Measurements from ENCODE around the gene TIAM1. TPM values are rescaled to one million over a fixed set of nuclear protein-coding genes. Genes with fewer than 3 reads are reported as not detected.

TIAM1 gene
- total RNA-seq, 4 donors from 2014 or later = 0.66 to 3.5 (median 1.0) TPM

DNA sequence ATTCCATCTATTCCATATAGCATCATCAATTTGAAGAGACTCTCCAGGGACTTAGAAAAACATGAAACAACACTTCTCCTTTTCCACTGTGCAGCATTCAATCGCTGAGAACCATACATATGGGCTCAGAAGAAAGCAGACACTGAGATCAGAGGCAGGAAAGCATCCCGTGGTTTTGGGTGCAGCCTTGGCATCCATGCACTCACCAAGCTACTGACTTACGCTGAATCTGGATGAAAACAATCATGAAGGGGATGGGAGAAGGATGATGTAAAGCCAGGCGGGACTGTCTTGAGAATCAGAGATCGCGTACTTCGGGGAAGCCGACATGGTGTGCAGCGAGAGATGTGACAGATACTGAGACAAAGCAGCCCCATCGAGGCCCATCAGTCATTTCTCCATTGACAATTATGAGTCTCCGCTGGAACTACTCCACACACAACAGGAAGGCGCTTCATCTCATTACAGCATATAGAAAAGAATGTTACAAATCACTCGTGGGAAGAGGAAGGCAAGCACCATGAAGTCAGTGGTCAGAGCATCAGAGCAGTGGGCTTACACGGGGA is 2.3 kb upstream of the TIAM1 start:
- no peak overlapping the region for H3K27ac ChIP-seq
- H3K4me3 ChIP-seq = no peak overlapping the region
- ATAC-seq (no peak), DNase-seq (no peak)
- no peak for TF ChIP-seq POLR2A (IDR thresholded peaks at IDR 0.05)
- TF ChIP-seq, protein P1, sequence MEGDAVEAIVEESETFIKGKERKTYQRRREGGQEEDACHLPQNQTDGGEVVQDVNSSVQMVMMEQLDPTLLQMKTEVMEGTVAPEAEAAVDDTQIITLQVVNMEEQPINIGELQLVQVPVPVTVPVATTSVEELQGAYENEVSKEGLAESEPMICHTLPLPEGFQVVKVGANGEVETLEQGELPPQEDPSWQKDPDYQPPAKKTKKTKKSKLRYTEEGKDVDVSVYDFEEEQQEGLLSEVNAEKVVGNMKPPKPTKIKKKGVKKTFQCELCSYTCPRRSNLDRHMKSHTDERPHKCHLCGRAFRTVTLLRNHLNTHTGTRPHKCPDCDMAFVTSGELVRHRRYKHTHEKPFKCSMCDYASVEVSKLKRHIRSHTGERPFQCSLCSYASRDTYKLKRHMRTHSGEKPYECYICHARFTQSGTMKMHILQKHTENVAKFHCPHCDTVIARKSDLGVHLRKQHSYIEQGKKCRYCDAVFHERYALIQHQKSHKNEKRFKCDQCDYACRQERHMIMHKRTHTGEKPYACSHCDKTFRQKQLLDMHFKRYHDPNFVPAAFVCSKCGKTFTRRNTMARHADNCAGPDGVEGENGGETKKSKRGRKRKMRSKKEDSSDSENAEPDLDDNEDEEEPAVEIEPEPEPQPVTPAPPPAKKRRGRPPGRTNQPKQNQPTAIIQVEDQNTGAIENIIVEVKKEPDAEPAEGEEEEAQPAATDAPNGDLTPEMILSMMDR (IDR thresholded peaks at IDR 0.05 in 4 of 5, conservative IDR thresholded peaks at IDR 0.05 in 1 of 5) = no peak
- in situ Hi-C loops (cut with MboI; ENCODE audit: low sequenced_read_pairs in 4 of 4) (no loop called here), intact Hi-C loops (cut with DNase I; ENCODE audit: low total_unique reads) (no loop called here)
- H3K36me3 ChIP-seq = no peaks in the 10 kb centered on the region
- no peaks in the 10 kb centered on the region for H3K9me3 ChIP-seq
- no peaks in the 10 kb centered on the region for H3K4me1 ChIP-seq
- peaks cover 0 to 7% (median 0%) of the 10 kb centered on the region in 3 donors for H3K27me3 ChIP-seq

DNA sequence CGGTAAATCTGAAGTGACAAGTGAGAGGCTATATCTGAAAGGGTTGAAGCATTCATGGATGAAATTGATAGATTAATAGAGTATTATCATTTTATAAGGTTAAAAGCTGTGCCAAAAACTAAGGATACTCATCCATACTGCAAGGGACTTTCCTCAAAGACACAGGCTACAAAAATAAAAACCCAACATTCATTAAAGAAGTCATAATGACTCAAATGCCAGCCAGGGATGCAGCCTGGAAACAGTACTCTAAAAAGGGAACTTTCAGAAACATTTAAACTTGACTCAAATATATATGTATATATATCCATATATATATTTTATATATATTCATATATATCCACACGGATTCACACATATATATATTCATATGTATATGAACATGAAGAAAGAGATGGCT is 1.1 kb upstream of the TIAM1 start:
- H3K27me3 ChIP-seq = peaks cover 0 to 9% (median 0%) of the 10 kb centered on the region in 3 donors
- no peak overlapping the region for H3K4me3 ChIP-seq
- intact Hi-C loops (cut with DNase I; ENCODE audit: low total_unique reads) (no loop called here), in situ Hi-C loops (cut with MboI; ENCODE audit: low sequenced_read_pairs in 4 of 4) (no loop called here)
- no peak for ATAC-seq
- TF ChIP-seq, protein P1 (IDR thresholded peaks at IDR 0.05 in 4 of 5, conservative IDR thresholded peaks at IDR 0.05 in 1 of 5) = no peak
- TF ChIP-seq POLR2A (IDR thresholded peaks at IDR 0.05) = no peak
- no peak overlapping the region for H3K27ac ChIP-seq
- no peak for DNase-seq
- no peaks in the 10 kb centered on the region for H3K36me3 ChIP-seq
- H3K9me3 ChIP-seq = no peaks in the 10 kb centered on the region
- no peaks in the 10 kb centered on the region for H3K4me1 ChIP-seq

- no peak for ATAC-seq
- DNase-seq = no peak
These were observed 991 bp downstream of the TIAM1 start for GRCh38 chr21:31343030-31343510.

GRCh38 chr21:31342348-31342747 is 1.7 kb downstream of the TIAM1 start:
- H3K4me3 ChIP-seq = no peak overlapping the region

More at GRCh38 chr21:31343030-31343510, 991 bp downstream of the TIAM1 start:
- peaks cover 0 to 9% (median 0%) of the 10 kb centered on the region in 3 donors for H3K27me3 ChIP-seq
- H3K9me3 ChIP-seq = no peaks in the 10 kb centered on the region
- no peaks in the 10 kb centered on the region for H3K4me1 ChIP-seq
- in situ Hi-C loops (cut with MboI; ENCODE audit: low sequenced_read_pairs in 4 of 4) (no loop called here), intact Hi-C loops (cut with DNase I; ENCODE audit: low total_unique reads) (no loop called here)
- peak overlapping the region in 2 of 4 donors; percentile 43 to 46 for H3K4me3 ChIP-seq
- no peak for TF ChIP-seq POLR2A (IDR thresholded peaks at IDR 0.05)
- TF ChIP-seq, protein P1 (IDR thresholded peaks at IDR 0.05 in 4 of 5, conservative IDR thresholded peaks at IDR 0.05 in 1 of 5) = no peak
- no peak overlapping the region for H3K27ac ChIP-seq
- H3K36me3 ChIP-seq = no peaks in the 10 kb centered on the region

More at GRCh38 chr21:31342348-31342747, 1.7 kb downstream of the TIAM1 start:
- no peak for DNase-seq
- no peak overlapping the region for H3K27ac ChIP-seq
- in situ Hi-C loops (cut with MboI; ENCODE audit: low sequenced_read_pairs in 4 of 4) = no loop called here
- no peak for ATAC-seq
- no peaks in the 10 kb centered on the region for H3K36me3 ChIP-seq
- TF ChIP-seq, protein P1 (IDR thresholded peaks at IDR 0.05 in 4 of 5, conservative IDR thresholded peaks at IDR 0.05 in 1 of 5) = no peak
- TF ChIP-seq POLR2A (IDR thresholded peaks at IDR 0.05) = no peak
- peaks cover 0 to 9% (median 0%) of the 10 kb centered on the region in 3 donors for H3K27me3 ChIP-seq
- H3K4me1 ChIP-seq = no peaks in the 10 kb centered on the region
- intact Hi-C loops (cut with DNase I; ENCODE audit: low total_unique reads) = no loop called here
- no peaks in the 10 kb centered on the region for H3K9me3 ChIP-seq

Data from gastrocnemius medialis (tissue), 4 donors.